ENCODE results near the gene AHCYL1.

The AHCYL1 gene

GRCh38 chr1:110040548-110040947 is 56.0 kb downstream of the AHCYL1 start:
- TF ChIP-seq GABPA (IDR thresholded peaks at IDR 0.05; ENCODE audit: low read depth) (no peak), POLR2AphosphoS5 (IDR thresholded peaks at IDR 0.05; ENCODE audit: low read depth) (no peak), SPI1 (IDR thresholded peaks at IDR 0.05; ENCODE audit: borderline replicate concordance, low read depth) (no peak), CTCF (IDR thresholded peaks at IDR 0.05; ENCODE audit: insufficient read depth, low read length) (no peak), REST (IDR thresholded peaks at IDR 0.05; ENCODE audit: insufficient replicate concordance, low read depth) (no peak)
- no peak overlapping the region for H3K4me3 ChIP-seq (replicated peaks; ENCODE audit: insufficient read depth, low read length)
- H3K27me3 ChIP-seq (ENCODE audit: insufficient read depth, poor library complexity, severe bottlenecking), result no peaks in the 10 kb centered on the region
- DNase-seq (ENCODE audit: low read depth in 1 of 2, low spot score in 1 of 2), result no peak
- H3K27ac ChIP-seq (replicated peaks), result no peak overlapping the region

GRCh38 chr1:110043016-110043415 is 58.5 kb downstream of the AHCYL1 start:
- no peak for TF ChIP-seq POLR2AphosphoS5 (IDR thresholded peaks at IDR 0.05; ENCODE audit: low read depth)
- no peak for TF ChIP-seq CTCF (IDR thresholded peaks at IDR 0.05; ENCODE audit: insufficient read depth, low read length)
- no peak for TF ChIP-seq REST (IDR thresholded peaks at IDR 0.05; ENCODE audit: insufficient replicate concordance, low read depth)
- TF ChIP-seq SPI1 (IDR thresholded peaks at IDR 0.05; ENCODE audit: borderline replicate concordance, low read depth), result no peak
- TF ChIP-seq GABPA (IDR thresholded peaks at IDR 0.05; ENCODE audit: low read depth), result no peak
- Histone ChIP-seq H3K27ac (replicated peaks) (no peak overlapping the region), H3K27me3 (ENCODE audit: insufficient read depth, poor library complexity, severe bottlenecking) (no peaks in the 10 kb centered on the region), H3K4me3 (replicated peaks; ENCODE audit: insufficient read depth, low read length) (no peak overlapping the region)
- no peak for DNase-seq (ENCODE audit: low read depth in 1 of 2, low spot score in 1 of 2)

GRCh38 chr1:110047463-110047862 is 62.9 kb downstream of the AHCYL1 start:
- TF ChIP-seq CTCF (IDR thresholded peaks at IDR 0.05; ENCODE audit: insufficient read depth, low read length) (no peak), GABPA (IDR thresholded peaks at IDR 0.05; ENCODE audit: low read depth) (no peak), POLR2AphosphoS5 (IDR thresholded peaks at IDR 0.05; ENCODE audit: low read depth) (no peak), SPI1 (IDR thresholded peaks at IDR 0.05; ENCODE audit: borderline replicate concordance, low read depth) (no peak), REST (IDR thresholded peaks at IDR 0.05; ENCODE audit: insufficient replicate concordance, low read depth) (no peak)
- Histone ChIP-seq H3K27ac (replicated peaks) (no peak overlapping the region), H3K4me3 (replicated peaks; ENCODE audit: insufficient read depth, low read length) (no peak overlapping the region), H3K27me3 (ENCODE audit: insufficient read depth, poor library complexity, severe bottlenecking) (no peaks in the 10 kb centered on the region)
- no peak for DNase-seq (ENCODE audit: low read depth in 1 of 2, low spot score in 1 of 2)
